Stimulated activated CD4-positive, alpha-beta T cell treated with anti-CD3 and anti-CD28 coated beads, Interleukin-4, amount 100 ng/mL, for 48 hours (primary cell): ENCODE measurements around the gene MUC13.

ENCODE experiments used
- DNase-seq, 2 donors: peaks; one replicate each; pipeline ENCODE4 v3.0.0-alpha.2; 2020; ENCODE audit warnings: low read depth in 2 of 2

MUC13 gene

DNA sequence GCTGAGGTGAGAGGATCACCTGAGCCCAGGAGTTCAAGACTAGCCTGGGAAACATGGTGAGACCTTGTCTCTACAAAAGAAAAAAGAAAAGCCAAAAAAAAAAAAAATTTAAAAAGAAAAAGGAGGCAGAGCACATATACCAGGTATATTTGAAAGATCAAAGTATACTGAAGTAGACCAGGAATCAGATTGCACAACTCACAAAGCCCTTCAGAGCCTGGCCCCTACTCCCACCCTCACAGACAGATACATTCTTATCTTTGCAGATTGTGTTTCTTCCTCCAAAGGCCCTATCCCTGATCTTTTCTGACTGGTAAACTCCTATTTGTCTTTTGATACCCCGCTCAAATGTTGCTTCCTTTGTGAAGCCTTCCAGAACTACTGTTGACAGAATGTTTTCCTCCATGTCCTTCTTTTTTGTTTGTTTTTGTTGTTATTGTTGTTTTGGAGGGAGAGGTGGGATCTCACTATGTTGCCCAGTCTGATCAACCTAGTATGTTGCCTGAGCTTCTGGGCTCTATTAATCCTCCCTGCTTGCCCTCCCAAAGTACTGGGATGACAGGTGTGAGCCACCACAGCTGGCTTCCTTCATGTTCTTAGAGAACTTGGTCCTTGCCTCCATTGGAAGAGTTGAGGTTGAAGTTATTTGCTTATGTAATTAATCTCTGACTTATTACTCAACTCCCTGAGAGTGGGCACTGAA is 37.6 kb downstream of the MUC13 start:
- DNase-seq: no peak

GRCh38 chr3:124895756-124896155 is 38.8 kb downstream of the MUC13 start:
- no peak for DNase-seq

- DNase-seq: no peak
Measured at GRCh38 chr3:124893526-124893925, 41.0 kb downstream of the MUC13 start.

- no peak for DNase-seq
Measured at GRCh38 chr3:124890573-124891190, 43.9 kb downstream of the MUC13 start.

- DNase-seq: no peak
Measured at GRCh38 chr3:124888482-124889441, 45.8 kb downstream of the MUC13 start.

DNA sequence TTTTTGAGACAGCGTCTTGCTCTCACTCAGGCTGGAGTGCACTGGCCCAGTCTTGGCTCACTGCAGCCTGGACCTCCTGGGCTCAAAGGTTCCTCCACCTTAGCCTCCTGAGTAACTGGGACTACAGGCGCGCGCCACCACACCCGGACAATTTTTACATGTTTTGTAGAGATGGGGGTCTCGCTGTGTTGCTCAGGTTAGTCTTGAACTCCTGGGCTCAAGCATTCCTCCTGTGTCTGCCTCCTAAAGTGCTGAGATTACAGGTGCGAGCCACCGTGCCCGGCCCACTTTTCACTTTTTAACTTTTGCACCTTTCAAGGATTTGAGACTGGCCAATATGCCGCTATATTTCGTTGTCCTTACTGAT is 46.6 kb downstream of the MUC13 start:
- no peak for DNase-seq

GRCh38 chr3:124887177-124887931 is 47.2 kb downstream of the MUC13 start, which contains the start of gene ITGB5:
Gene ITGB5 (minus strand): TSS chr3:124887365. CDS start chr3:124887000, 365 bp downstream.
- DNase-seq: peak; percentile 12 to 25

- DNase-seq: peak; percentile 4 to 18
Measured at GRCh38 chr3:124886168-124887056, 48.1 kb downstream of the MUC13 start.

DNA sequence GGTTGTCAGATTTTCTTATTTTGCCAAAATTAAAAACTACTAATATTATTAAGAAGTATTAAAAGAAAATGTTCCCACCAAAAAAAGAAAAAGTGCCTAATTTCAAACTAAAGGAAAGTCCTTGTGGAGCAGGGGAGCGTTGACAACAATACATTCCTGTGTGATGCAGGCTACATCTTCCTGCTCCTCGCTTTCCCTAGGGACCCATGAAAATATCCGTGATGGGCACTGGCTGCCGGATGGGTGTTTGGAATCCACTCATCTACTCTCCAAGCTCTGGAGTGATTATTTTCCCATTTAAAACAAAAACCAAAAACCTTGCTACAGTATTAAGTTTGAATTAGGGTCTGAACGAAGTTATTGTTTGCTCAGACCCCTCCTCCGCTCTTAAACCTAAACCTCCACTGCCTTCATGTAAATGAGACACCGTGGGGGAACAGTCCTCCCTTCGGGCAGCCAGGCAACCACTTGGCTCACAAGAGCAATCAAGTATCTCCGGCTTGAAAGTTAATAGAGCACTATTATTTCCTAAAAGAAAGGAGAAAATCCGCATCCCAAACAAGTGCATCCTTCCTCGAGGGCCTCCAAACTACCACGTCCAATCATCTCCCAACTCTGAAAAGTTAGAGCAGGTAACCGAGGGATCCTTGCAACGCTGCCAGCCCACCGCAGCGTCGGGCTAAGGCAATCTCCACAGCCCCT is 48.9 kb downstream of the MUC13 start:
- no peak for DNase-seq

DNA sequence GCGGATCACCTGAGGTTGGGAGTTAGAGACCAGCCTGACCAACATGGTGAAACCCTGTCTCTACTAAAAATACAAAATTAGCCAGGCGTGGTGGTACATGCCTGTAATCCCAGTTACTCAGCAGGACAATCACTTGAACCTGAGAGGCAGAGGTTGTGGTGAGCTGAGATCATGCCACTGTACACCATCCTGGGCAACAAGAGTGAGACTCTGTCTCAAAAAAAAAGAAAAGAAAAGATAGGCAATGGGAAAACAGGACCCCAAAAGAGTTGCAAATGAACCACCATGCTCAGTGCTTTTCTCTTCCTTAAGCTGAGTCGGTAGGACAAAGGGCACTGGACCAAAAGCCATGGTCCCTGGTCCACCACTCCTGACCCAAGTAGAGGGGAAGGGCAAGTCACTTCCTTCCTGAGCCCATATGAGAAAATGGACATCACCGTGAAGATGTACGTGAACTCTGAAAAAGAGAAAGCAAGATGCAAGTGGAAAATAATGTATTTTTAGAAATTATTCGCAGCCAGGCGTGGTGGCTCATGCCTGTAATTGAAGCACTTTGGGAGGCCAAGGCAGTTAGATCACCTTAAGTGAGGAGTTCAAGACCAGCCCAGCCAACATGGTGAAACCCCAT is 50.0 kb downstream of the MUC13 start:
- no peak for DNase-seq

GRCh38 chr3:124883766-124884473 is 50.6 kb downstream of the MUC13 start:
- DNase-seq: no peak

GRCh38 chr3:124882816-124883747 is 51.5 kb downstream of the MUC13 start:
- DNase-seq: no peak

DNA sequence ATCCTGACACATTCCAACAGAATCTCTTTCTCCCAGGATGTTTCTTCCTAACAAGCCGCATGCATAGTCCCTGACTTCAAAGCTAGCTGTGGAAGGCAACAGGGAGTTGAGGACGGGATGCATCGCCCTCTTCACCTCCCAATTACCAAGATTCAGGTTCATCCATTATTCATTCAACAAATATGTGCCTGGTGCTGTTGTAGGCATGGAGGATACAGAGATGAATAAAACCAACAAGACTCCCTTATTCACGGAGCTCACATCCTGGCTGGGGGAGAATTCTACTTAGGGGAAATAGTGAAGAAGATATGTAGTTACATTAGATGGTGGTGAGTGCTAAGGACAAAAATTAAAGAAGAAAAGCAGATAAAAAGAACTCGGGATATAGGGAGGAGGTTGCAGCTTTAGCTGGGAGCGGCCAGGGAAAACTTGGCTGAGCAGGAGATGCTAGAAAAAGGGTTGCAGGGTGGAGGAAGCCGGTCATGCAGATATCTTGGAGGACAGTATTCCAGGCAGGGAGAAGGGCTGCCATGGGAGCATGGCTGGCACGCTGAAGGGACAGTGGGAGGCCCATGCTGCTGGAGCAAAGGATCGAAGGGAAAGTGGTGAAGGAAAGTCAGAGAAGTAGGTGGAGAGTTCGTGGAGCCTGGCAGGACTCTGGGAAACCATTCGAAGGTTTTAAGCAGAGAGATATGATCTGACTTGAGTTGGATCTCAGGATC is 52.4 kb downstream of the MUC13 start:
- DNase-seq: no peak

DNA sequence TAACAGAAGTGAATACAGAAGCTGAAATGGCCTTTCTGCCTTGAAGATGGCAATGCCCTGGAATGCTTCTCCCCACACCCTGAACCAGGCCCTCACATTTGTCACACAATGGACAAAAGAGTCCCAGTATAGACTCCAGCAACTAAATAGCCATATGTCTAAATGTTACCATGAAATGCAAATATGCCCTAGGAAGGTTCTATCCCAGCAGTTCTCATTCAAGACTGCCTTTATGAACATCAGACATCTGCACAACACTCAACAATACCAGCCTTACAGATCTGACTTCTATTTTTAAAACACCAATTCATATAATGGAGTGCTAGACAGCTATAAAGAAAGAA is 55.2 kb downstream of the MUC13 start:
- no peak for DNase-seq

- DNase-seq: peak in 1 of 2 donors; percentile 1
Measured at GRCh38 chr3:124878561-124879336, 55.8 kb downstream of the MUC13 start.

- DNase-seq: no peak
Measured at GRCh38 chr3:124877674-124878073, 56.9 kb downstream of the MUC13 start.
